ENCODE results near the gene PTK6.
A peak's percentile ranks its signal among the peaks of the same experiment; 100 is the strongest.

PTK6 gene

GRCh38 chr20:63543131-63543530 is 6.0 kb upstream of the PTK6 start:
- DNase-seq (ENCODE audit: low read depth) = no peak

- DNase-seq (ENCODE audit: low read depth) = no peak
Measured at GRCh38 chr20:63542696-63543095, 5.5 kb upstream of the PTK6 start.

GRCh38 chr20:63542031-63542559 is 4.9 kb upstream of the PTK6 start:
- DNase-seq (ENCODE audit: low read depth) = no peak

GRCh38 chr20:63541371-63541770 is 4.2 kb upstream of the PTK6 start:
- DNase-seq (ENCODE audit: low read depth) = no peak

- DNase-seq (ENCODE audit: low read depth) = no peak
Measured at GRCh38 chr20:63540417-63541186, 3.4 kb upstream of the PTK6 start.

- DNase-seq (ENCODE audit: low read depth) = no peak
Measured at GRCh38 chr20:63539441-63540370, 2.5 kb upstream of the PTK6 start.

- DNase-seq (ENCODE audit: low read depth) = no peak
Measured at GRCh38 chr20:63539092-63539430, 1.9 kb upstream of the PTK6 start.

- no peak for DNase-seq (ENCODE audit: low read depth)
Measured at GRCh38 chr20:63538204-63539091, 1.3 kb upstream of the PTK6 start.

GRCh38 chr20:63537525-63538203 is 488 bp upstream of the PTK6 start:
- peak; percentile 94 for DNase-seq (ENCODE audit: low read depth)

GRCh38 chr20:63536241-63536977 is 767 bp downstream of the PTK6 start:
- no peak for DNase-seq (ENCODE audit: low read depth)

GRCh38 chr20:63534831-63535651 is 2.1 kb downstream of the PTK6 start:
- DNase-seq (ENCODE audit: low read depth) = no peak

GRCh38 chr20:63534427-63534830 is 2.7 kb downstream of the PTK6 start:
- DNase-seq (ENCODE audit: low read depth) = no peak

- no peak for DNase-seq (ENCODE audit: low read depth)
Measured at GRCh38 chr20:63533871-63534393, 3.2 kb downstream of the PTK6 start.

GRCh38 chr20:63533388-63533787 is 3.8 kb downstream of the PTK6 start:
- no peak for DNase-seq (ENCODE audit: low read depth)

GRCh38 chr20:63532449-63532971 is 4.7 kb downstream of the PTK6 start:
- no peak for DNase-seq (ENCODE audit: low read depth)

GRCh38 chr20:63531686-63532448 is 5.3 kb downstream of the PTK6 start:
- no peak for DNase-seq (ENCODE audit: low read depth)

- no peak for DNase-seq (ENCODE audit: low read depth)
Measured at GRCh38 chr20:63530788-63531160, 6.4 kb downstream of the PTK6 start.
